Effector memory CD4-positive, alpha-beta T cell (primary cell): ENCODE results near the gene RAB12.
"Not testable (repeated sequence)": the region's sequence is repeated elsewhere in the genome, so short reads cannot be mapped to it uniquely, and the experiment has no call there.

Source experiments
- DNase-seq, 3 donors: peaks; one replicate each; pipeline ENCODE4 v3.0.0-alpha.2; 2020
- H3K27ac ChIP-seq: 2 replicates; pipeline ENCODE4 v1.7.0; 2013; ENCODE audit warnings: mild to moderate bottlenecking, low read length, moderate library complexity; ENCODE audit not compliant: insufficient read depth, poor library complexity, severe bottlenecking
- H3K27me3 ChIP-seq: replicated peaks from 2 replicates; pipeline ENCODE4 v1.7.0; 2013; ENCODE audit warnings: mild to moderate bottlenecking, low read length; ENCODE audit not compliant: insufficient read depth, control insufficient read depth, poor library complexity, severe bottlenecking
- H3K36me3 ChIP-seq: 2 replicates; pipeline ENCODE4 v1.7.0; 2013; ENCODE audit warnings: mild to moderate bottlenecking, low read length, moderate library complexity; ENCODE audit not compliant: control insufficient read depth, insufficient read depth
- H3K4me1 ChIP-seq: 2 replicates; pipeline ENCODE4 v1.7.0; 2013; ENCODE audit warnings: low read length, mild to moderate bottlenecking; ENCODE audit not compliant: control insufficient read depth, insufficient read depth, poor library complexity, severe bottlenecking
- H3K4me3 ChIP-seq: 2 replicates; pipeline ENCODE4 v1.7.0; 2013; ENCODE audit warnings: low read length, low read depth, mild to moderate bottlenecking; ENCODE audit not compliant: insufficient read depth, poor library complexity, severe bottlenecking
- H3K9me3 ChIP-seq: 2 replicates; pipeline ENCODE4 v1.7.0; 2013; ENCODE audit warnings: mild to moderate bottlenecking, low read length, moderate library complexity; ENCODE audit not compliant: control insufficient read depth
- total RNA-seq, 3 donors: gene quantifications; one replicate each; lab custom pipeline; 2026; lab: John Stamatoyannopoulos, UW

RAB12 gene, protein sequence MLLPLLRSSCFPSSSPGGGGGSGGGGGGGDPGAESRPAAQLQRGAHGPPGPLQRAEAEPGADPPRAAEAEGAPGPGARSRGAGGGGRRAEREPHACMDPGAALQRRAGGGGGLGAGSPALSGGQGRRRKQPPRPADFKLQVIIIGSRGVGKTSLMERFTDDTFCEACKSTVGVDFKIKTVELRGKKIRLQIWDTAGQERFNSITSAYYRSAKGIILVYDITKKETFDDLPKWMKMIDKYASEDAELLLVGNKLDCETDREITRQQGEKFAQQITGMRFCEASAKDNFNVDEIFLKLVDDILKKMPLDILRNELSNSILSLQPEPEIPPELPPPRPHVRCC
- total RNA-seq = 16.9 to 21.8 (median 19.6) reads per million in 3 donors

DNA sequence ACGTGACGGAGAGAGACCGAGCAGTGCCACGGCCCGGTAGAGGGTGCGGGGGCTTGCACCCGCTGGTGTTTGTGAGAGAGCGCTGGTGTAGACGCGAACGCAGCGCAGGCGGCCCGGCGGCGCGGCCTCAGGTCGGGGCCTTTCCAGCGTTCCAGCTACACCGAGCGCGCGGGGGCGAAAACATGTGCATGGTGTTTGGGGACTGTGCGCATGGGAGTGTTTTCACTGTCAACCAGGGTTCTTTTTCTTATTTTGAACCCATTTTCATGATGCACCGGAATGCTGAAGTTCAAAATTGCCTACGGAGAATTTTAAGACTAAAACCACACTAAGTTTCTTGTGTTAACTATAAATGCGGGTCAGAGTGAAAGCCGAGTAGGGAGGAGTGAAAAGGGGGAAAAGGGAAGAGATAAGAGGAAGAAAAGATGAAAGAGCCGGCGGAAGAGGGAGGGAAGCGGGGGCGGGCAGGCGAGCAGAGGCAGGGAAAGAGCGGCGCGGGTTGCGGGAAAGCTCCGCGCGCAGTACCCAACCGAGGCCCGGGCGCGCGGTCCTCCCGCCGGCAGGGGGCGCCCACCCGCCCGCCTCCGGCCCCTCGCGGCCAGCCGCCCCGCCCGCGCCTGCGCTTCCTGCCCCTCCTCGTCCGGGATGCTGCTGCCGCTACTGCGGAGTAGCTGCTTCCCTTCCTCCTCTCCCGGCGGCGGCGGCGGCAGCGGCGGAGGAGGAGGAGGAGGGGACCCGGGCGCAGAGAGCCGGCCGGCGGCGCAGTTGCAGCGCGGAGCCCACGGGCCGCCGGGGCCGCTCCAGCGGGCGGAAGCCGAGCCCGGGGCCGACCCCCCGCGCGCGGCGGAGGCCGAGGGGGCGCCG is at the start of gene RAB12:
Gene RAB12 (plus strand): TSS at position 643 of the 864 bp plus-strand sequence. CDS start 3 bp downstream, at position 646.
- peak within 1 kb of the TSS; percentile 72 for H3K4me3 ChIP-seq
- peak; percentile 74 to 82 (median 77) for DNase-seq
- H3K9me3 ChIP-seq = no peaks in the 10 kb centered on the region
- H3K27me3 ChIP-seq = no peaks in the 10 kb centered on the region
- H3K4me1 ChIP-seq = peaks cover 18% of the 10 kb centered on the region
- peak within 1 kb of the TSS; percentile 61 for H3K27ac ChIP-seq
- H3K36me3 ChIP-seq = no peaks in the 10 kb centered on the region

DNA sequence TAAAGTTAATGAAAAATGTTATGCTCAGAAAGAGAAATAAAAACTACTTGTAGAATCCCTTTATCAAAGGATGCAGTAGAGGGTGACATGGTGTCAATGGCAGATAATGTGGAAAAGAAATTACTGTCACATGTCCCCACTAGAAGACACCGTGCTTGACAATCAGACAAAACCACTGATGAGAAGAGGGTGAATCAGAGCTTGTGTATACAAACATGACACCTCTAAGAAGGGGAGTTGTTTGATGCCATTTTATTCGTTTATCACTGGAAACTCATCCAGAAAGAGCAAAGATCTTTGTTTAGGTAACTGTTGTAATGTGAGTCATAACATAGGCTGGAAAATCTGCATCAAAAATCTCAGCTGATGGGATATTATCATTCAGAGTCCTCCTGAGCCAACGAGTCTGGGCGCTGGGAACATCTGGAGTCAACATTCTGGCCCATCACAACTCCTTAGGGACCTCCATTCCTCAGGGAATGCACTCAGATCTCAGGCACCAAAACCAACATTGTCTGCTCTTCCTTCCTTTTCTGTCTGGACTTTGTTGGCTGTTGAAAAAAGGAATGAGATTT is 49.5 kb upstream of the RAB12 start:
- Histone ChIP-seq H3K4me3 (no peak overlapping the region), H3K27ac (no peak overlapping the region), H3K27me3 (no peaks in the 10 kb centered on the region), H3K36me3 (no peaks in the 10 kb centered on the region), H3K9me3 (no peaks in the 10 kb centered on the region), H3K4me1 (no peaks in the 10 kb centered on the region)
- no peak for DNase-seq

DNA sequence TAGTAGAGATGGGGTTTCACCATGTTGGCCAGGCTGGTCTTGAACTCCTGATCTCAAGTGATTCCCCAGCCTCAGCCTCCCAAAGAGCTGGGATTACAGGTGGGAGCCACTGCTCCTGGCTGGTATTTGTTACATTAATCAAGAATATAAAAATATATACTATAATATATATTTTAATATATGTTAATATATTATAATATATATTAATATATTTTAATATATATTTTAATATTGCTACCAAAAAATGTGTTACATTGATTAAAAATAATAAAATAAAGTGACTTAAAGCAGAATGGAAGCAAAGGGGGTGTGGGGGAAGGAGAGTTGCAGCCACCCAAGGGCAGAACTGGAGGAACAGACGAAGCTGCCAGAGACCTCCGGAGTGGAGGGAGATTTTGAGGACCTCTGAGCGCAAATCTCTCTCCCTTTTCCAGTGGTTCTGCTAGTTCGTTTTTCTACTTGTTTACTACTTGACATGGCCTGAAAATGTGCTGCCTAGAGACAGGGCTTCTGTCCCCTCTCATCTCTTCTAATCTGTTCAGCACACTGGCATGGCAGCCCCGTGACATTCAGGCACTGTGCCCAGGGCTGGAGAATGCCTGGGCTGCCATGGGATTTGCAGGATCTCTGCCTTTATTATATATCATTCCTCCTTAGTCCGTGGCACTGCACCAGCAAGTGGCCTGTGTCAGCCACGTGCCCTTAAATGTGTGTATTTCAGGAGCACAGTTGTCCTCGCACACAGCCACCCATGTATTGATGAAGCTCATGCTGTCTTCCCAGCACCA is 47.9 kb upstream of the RAB12 start:
- H3K27me3 ChIP-seq = no peaks in the 10 kb centered on the region
- H3K36me3 ChIP-seq = no peaks in the 10 kb centered on the region
- no peak overlapping the region for H3K4me3 ChIP-seq
- H3K9me3 ChIP-seq = no peaks in the 10 kb centered on the region
- no peak overlapping the region for H3K27ac ChIP-seq
- DNase-seq = no peak
- no peaks in the 10 kb centered on the region for H3K4me1 ChIP-seq

DNA sequence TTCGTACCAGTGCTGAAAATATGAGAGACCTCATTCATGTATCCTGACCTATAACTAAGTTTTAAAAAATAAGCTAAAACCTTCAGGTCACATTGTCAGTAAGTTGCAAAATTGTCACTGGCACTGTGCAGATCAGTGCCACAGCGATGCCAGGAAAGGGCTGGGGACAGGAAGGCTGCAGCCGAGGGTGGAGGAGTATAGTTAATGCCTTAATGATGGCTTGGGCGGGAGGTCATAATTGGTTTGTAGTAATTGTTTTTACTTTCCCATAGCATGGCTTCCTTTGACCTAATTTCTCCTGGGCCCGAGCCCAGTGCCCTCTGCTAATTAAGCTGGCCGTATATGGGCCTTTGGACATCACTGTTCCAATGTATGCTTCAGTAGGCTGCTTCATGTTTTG is 47.2 kb upstream of the RAB12 start:
- no peak for DNase-seq
- Histone ChIP-seq H3K36me3 (no peaks in the 10 kb centered on the region), H3K9me3 (no peaks in the 10 kb centered on the region), H3K27me3 (no peaks in the 10 kb centered on the region), H3K4me3 (no peak overlapping the region), H3K27ac (no peak overlapping the region), H3K4me1 (no peaks in the 10 kb centered on the region)

DNA sequence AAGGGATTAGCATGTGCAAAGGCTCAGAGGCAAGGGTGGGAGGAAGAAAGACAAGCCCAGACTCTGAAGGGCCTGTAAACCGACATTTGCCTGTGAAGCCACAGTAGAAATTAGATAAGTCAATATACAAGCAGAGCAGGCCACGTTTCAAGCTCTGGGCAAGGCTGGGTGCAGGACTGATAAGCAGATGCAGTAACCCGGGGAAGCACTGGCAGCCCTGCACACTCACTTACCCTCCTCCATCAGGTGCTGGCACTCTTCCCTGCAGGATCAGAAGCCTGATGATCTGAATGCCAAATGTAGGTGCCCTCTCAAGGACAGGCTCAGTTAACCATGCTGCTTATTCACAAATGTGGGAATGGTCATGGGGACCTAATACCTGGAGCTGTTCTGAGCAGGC is 46.3 kb upstream of the RAB12 start:
- Histone ChIP-seq H3K9me3 (no peaks in the 10 kb centered on the region), H3K27me3 (no peaks in the 10 kb centered on the region), H3K4me1 (no peaks in the 10 kb centered on the region), H3K4me3 (no peak overlapping the region), H3K27ac (no peak overlapping the region), H3K36me3 (no peaks in the 10 kb centered on the region)
- DNase-seq = no peak

DNA sequence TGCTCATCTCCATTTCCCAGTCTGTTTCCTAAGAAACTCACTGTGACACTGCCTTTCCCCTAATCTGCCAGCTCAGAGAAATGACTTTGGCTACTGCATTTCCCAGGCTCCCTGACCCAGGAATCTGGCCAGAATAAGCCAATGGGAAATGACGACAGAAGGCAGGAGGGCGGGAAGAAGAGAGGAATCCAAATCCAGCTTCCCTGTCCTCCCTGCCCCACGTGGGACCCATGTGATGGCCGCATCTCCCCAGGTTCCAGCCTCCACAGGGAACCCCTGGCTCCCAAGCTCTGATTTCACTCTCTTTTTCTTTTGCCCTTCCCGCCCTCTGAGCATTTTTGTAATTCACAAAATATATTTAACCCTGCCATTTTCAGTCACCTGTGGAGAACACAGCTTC is 37.8 kb upstream of the RAB12 start:
- H3K27me3 ChIP-seq = no peaks in the 10 kb centered on the region
- H3K27ac ChIP-seq = no peak overlapping the region
- H3K4me3 ChIP-seq = no peak overlapping the region
- H3K36me3 ChIP-seq = no peaks in the 10 kb centered on the region
- no peaks in the 10 kb centered on the region for H3K4me1 ChIP-seq
- no peak for DNase-seq
- no peaks in the 10 kb centered on the region for H3K9me3 ChIP-seq

DNA sequence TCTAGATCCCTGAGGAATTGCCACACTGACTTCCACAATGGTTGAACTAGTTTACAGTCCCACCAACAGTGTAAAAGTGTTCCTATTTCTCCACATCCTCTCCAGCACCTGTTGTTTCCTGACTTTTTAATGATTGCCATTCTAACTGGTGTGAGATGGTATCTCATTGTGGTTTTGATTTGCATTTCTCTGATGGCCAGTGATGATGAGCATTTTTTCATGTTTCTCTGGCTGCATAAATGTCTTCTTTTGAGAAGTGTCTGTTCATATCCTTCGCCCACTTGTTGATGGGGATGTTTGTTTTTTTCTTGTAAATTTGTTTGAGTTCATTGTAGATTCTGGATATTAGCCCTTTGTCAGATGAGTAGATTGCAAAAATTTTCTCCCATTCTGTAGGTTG is 35.5 kb upstream of the RAB12 start:
- not testable (repeated sequence) for H3K36me3 ChIP-seq, H3K4me3 ChIP-seq, H3K27me3 ChIP-seq, DNase-seq, H3K9me3 ChIP-seq, H3K27ac ChIP-seq, H3K4me1 ChIP-seq

DNA sequence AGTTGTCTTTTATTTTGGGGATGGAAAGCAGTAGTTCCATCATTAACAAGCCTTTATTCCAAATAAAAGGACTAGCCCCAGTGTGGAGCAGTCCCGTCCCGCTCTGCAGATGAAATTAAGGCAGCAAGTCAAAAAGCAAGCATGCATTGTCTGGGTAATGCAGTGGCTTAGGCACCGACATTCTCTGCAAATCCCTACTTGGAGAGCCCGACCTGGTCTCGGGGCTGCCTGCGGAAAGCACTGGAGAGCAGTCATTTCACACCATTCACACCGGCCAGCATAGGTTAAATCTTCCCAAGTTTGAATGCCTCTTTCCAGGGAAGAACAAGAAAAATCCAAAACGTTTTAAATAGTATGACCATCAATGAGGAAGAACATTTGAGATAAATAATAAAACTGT is 24.4 kb upstream of the RAB12 start:
- H3K9me3 ChIP-seq = no peaks in the 10 kb centered on the region
- H3K27ac ChIP-seq = no peak overlapping the region
- no peaks in the 10 kb centered on the region for H3K36me3 ChIP-seq
- DNase-seq = no peak
- no peak overlapping the region for H3K4me3 ChIP-seq
- H3K4me1 ChIP-seq = no peaks in the 10 kb centered on the region
- H3K27me3 ChIP-seq = peaks cover 5% of the 10 kb centered on the region

DNA sequence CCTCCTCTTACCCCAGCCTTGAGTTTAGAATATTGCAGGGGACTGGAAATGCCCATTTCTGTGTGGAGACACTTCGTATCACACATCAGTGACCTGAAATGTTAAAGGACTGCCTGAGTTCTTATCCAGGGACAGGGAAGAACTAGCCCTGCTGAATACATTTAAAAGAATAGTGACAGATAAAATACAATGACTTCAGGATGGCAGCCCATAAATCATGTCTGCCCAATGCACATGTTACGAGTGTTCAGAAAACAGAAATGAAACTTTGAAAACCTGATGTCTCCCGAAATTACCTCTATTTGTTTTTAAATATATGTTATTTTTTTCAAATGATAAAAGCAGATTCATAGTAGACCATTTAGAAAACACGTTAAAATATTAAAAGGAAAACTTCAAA is 22.3 kb upstream of the RAB12 start:
- DNase-seq = no peak
- Histone ChIP-seq H3K4me1 (no peaks in the 10 kb centered on the region), H3K4me3 (no peak overlapping the region), H3K27me3 (peaks cover 5% of the 10 kb centered on the region), H3K27ac (no peak overlapping the region), H3K36me3 (no peaks in the 10 kb centered on the region), H3K9me3 (no peaks in the 10 kb centered on the region)
